Activated naive CD8-positive, alpha-beta T cell treated with anti-CD3 and anti-CD28 coated beads, Interleukin-2, amount 10 ng/mL, durations not matched to agents 7 days and 5 days (primary cell): Measurements from ENCODE around the gene MTRF1. TPM values are rescaled to one million over a fixed set of nuclear protein-coding genes. Genes with fewer than 3 reads are reported as not detected.

Experiments
- ATAC-seq: fragments of 150-1000 bp; cut with Tn5 transposase; one replicate; pipeline ENCODE4 v1.10.0; 2021; ENCODE audit warnings: low read depth, moderate library complexity
- POLR2A ChIA-PET: fragments of 350-600 bp; sonication (Branson Sonifier 250); formaldehyde crosslinking; loops from one replicate; lab custom pipeline; 2021; ENCODE audit warnings: antibody characterized with exemption; lab: Charles Lee
- DNase-seq: peaks from one replicate; pipeline ENCODE4 v3.0.0; 2021
- H3K27ac Mint-ChIP-seq: one replicate; pipeline ENCODE4 v1.8.0; 2022; ENCODE audit warnings: mild to moderate bottlenecking, mixed read lengths
- H3K27me3 Mint-ChIP-seq: one replicate; pipeline ENCODE4 v1.8.0; 2022; ENCODE audit warnings: mild to moderate bottlenecking, moderate library complexity, mixed read lengths
- H3K36me3 Mint-ChIP-seq: one replicate; pipeline ENCODE4 v1.8.0; 2021; ENCODE audit warnings: mild to moderate bottlenecking, mixed read lengths
- H3K4me1 Mint-ChIP-seq: one replicate; pipeline ENCODE4 v1.8.0; 2021; ENCODE audit warnings: mixed read lengths
- H3K4me3 Mint-ChIP-seq: one replicate; pipeline ENCODE4 v1.8.0; 2022; ENCODE audit warnings: mild to moderate bottlenecking, moderate library complexity, mixed read lengths
- H3K9me3 Mint-ChIP-seq: one replicate; pipeline ENCODE4 v1.8.0; 2021; ENCODE audit warnings: mixed read lengths
- total RNA-seq, 2 experiments: library from RNA; stranded (reverse); gene quantifications; one replicate each; pipeline ENCODE4 v1.2.3, GENCODE V29; 2021

MTRF1 gene, protein sequence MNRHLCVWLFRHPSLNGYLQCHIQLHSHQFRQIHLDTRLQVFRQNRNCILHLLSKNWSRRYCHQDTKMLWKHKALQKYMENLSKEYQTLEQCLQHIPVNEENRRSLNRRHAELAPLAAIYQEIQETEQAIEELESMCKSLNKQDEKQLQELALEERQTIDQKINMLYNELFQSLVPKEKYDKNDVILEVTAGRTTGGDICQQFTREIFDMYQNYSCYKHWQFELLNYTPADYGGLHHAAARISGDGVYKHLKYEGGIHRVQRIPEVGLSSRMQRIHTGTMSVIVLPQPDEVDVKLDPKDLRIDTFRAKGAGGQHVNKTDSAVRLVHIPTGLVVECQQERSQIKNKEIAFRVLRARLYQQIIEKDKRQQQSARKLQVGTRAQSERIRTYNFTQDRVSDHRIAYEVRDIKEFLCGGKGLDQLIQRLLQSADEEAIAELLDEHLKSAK
- 10 to 100 TPM; 23.9 to 24.3 TPM for total RNA-seq

DNA sequence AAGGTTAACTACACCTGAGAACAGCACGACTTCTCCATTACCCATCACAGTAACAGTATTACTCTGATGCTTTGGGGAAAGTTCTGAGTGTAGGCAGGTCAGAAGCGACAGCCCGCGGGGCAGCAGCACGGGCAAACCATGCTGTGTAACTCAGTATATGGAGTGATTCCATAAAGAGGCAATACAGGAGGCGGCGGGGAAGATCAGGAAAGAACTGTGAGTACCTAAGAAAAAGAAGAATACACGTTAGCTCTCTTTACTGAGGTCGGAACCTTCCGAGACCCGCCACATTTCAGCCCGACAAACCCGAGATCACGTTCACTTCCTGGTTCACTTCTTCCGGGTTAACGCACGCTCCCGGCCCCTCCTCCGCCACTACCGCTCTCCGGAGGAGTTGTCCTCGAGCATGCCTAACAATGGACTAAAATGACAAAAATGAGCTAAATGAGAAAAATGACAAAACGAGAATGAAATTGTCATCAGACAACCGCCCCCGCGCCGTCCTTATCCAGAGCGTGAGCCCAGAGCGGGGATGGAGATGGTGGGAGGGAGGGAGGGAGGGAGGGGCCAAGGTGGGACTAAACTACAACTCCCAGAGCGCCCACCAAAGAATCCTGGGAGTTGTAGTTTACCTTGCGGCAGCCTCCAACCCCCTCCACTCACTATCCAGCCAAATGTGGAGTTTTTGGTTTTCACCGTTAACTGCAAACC, at the start of gene MTRF1:
Gene MTRF1, minus strand, starts transcription at position 316 of the 711 bp plus-strand sequence. CDS start 2,669 bp downstream, outside the sequence.
- Mint-ChIP-seq H3K9me3 (peaks cover 6% of the 10 kb centered on the region), H3K27me3 (no peaks in the 10 kb centered on the region), H3K4me1 (peaks cover 11% of the 10 kb centered on the region), H3K27ac (peak within 1 kb of the TSS; percentile 99), H3K36me3 (peaks cover 21% of the 10 kb centered on the region), H3K4me3 (peak within 1 kb of the TSS; percentile 100)
- ATAC-seq, result peak; percentile 90
- POLR2A ChIA-PET, result interaction anchor here (0.6 to 2.1 kb wide), 5 partner anchors 9 to 203 kb away, joined by 3 to 6 read pairs (median 3); partner anchors contain the start of gene WBP4
- DNase-seq, result peak; percentile 81

DNA sequence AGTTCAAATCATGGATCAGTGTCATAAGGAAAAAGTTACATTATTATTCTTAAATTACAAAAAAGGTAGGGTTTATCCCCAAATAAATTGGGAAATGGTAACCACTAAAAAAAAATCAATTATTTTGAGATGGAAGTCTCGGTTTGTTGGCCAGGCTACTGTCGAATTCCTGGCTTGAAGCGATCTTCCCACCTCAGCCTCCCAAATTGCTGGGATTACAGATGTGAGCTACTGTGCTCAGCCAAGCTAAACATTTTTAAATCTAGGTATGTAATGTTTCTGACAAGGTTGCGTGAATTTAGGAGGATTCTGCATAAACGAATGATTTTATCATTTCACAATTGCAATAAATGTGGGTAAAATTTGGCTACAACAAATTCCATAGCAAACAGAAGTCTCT, 49.7 kb upstream of the MTRF1 start:
- no peak overlapping the region for H3K27ac Mint-ChIP-seq
- ATAC-seq (no peak), DNase-seq (no peak)
- H3K27me3 Mint-ChIP-seq, result no peaks in the 10 kb centered on the region
- H3K4me3 Mint-ChIP-seq, result peak overlapping the region; percentile 65
- peaks cover 32% of the 10 kb centered on the region for H3K4me1 Mint-ChIP-seq
- POLR2A ChIA-PET, result no interaction called here
- H3K9me3 Mint-ChIP-seq, result no peaks in the 10 kb centered on the region
- peaks cover 11% of the 10 kb centered on the region for H3K36me3 Mint-ChIP-seq

DNA sequence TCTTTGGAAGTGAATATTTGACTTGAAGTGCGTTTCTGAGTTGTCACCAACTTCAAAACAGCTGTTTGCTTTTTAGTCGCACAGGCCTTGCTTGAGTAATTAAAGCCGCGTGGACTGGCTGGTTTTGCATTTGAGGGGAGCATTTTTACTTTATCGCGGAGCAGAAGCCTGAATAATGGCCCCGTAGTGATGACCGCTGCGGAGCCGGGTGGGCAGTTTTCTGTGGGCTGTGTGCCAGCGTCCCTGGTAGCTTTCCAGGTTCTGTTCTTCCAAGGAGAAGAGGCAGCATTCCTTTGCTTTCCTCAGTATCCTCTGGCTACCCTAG, 48.8 kb upstream of the MTRF1 start:
- POLR2A ChIA-PET, result interaction anchor here (0.7 to 0.8 kb wide), 2 partner anchors 10 to 17 kb away, joined by 3 read pairs; no protein-coding TSS in a partner anchor
- no peaks in the 10 kb centered on the region for H3K27me3 Mint-ChIP-seq

DNA sequence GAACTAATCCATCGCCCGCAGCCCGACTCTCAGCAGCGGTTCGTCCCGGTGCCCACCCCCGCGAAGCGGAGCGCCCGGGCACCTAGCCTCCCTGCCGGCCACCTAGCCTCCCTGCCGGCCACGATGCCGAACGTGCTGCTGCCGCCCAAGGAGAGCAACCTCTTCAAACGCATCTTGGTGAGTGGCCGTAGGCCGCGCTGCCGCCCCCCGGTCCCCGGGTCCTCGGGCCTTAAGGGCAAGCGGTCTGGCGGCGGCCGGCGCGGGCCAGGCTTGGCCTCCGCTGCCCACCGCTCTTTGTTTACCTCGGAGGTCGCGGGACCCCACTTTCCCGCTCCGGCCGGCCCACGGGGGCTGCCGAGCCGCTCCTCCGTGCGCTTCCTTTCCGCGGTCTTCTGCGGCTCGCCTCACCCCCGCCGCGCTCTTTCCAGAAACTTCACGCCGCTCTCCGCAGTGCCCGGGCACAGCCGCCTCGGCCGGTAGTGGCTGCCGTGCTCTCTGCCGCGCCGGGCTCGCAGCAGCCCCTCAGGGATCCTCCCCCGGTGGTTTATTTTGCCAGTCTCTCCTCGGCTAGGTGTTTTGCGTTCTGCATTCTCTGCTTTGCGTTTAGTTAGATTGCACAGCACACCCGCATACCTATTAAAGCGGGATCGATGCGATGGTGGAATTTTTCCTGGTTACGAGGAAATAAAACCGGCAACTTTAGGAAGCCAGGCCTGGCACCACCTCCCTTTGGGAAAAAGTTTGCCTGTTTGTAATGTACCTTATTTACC, 48.2 kb upstream of the MTRF1 start:
- POLR2A ChIA-PET, result interaction anchor here (0.8 kb wide), 1 partner anchor 11 kb away, joined by 3 read pairs; no protein-coding TSS in a partner anchor
- Mint-ChIP-seq H3K4me1 (peaks cover 26% of the 10 kb centered on the region), H3K36me3 (no peaks in the 10 kb centered on the region), H3K9me3 (no peaks in the 10 kb centered on the region), H3K27ac (peak overlapping the region; percentile 92), H3K4me3 (peak overlapping the region; percentile 94), H3K27me3 (no peaks in the 10 kb centered on the region)
- DNase-seq (peak; percentile 74), ATAC-seq (peak; percentile 57)

More for the DNA sequence above, 48.8 kb upstream of the MTRF1 start:
- H3K27ac Mint-ChIP-seq, result peak overlapping the region; percentile 92
- peaks cover 4% of the 10 kb centered on the region for H3K36me3 Mint-ChIP-seq
- no peaks in the 10 kb centered on the region for H3K9me3 Mint-ChIP-seq
- H3K4me1 Mint-ChIP-seq, result peaks cover 31% of the 10 kb centered on the region
- DNase-seq, result peak; percentile 32
- peak overlapping the region; percentile 94 for H3K4me3 Mint-ChIP-seq
- ATAC-seq, result no peak

DNA sequence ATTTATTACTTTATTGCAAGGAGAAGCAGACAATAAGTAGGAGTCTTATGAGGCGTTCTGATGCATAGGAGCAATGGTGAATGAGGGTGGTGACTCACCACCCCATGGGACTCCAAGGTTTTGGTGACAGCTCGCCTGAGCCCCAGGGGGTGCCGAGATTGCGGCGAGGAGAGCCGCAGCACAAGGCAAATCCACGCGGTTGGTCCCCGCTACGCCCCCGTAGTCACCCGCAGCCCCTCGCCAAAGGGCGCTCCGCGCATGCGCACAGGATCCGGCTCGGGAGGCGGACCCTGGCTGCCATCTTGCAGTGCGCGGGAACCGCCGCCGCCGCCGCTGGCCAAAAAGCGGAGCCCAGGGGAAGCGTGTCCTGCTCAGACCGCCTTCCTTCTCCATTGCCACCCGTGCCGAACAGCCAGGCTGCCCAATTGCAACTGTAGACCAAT, 47.6 kb upstream of the MTRF1 start, which contains the start of gene NAA16:
Gene NAA16, plus strand, starts transcription at position 305 of the 443 bp plus-strand sequence. CDS start 262 bp downstream, outside the sequence.
- no peaks in the 10 kb centered on the region for H3K9me3 Mint-ChIP-seq
- H3K27ac Mint-ChIP-seq, result peak within 1 kb of the TSS; percentile 92
- DNase-seq (peak; percentile 98), ATAC-seq (peak; percentile 75)
- no peaks in the 10 kb centered on the region for H3K27me3 Mint-ChIP-seq
- peak within 1 kb of the TSS; percentile 94 for H3K4me3 Mint-ChIP-seq
- H3K4me1 Mint-ChIP-seq, result peaks cover 25% of the 10 kb centered on the region
- H3K36me3 Mint-ChIP-seq, result no peaks in the 10 kb centered on the region
- POLR2A ChIA-PET, result no interaction called here

DNA sequence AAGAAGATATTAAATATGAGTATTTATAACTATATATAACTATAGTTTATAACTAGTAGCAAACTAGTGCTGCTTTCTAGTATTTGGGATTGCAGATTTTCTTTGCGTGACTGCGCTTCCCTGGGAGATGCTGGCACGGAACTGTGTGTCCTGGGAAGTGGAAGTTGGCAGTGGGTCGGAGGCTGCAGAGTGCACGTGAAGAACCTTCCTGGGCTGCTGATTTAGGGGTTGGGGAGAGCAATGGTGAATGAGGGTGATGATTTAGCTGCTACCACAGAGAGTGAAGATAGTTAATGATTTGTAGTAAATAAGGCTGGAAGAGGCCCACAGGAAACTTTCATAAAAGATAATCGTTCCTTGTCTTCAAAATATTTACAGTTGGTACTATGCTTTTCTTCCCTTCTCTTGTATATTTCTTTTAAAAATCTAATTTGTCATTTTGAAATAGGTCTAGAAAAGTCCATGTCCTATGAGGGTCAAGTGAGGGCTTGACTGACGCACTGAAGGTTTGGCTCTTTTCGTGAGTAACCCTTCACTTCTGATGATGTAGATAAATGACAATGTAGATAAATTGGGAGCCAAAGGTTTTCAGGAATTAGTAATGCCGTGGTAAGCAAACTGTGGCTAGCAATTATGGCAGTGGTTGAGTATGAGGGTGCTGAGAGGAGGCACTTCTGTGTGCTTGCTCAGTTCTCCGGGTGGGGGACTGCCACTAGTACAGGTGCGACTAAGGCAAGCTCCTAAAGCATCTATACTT, 44.7 kb upstream of the MTRF1 start:
- Mint-ChIP-seq H3K4me3 (no peak overlapping the region), H3K4me1 (peaks cover 3% of the 10 kb centered on the region), H3K27ac (no peak overlapping the region), H3K36me3 (no peaks in the 10 kb centered on the region), H3K9me3 (no peaks in the 10 kb centered on the region), H3K27me3 (no peaks in the 10 kb centered on the region)
- POLR2A ChIA-PET, result no interaction called here
- DNase-seq (no peak), ATAC-seq (no peak)

DNA sequence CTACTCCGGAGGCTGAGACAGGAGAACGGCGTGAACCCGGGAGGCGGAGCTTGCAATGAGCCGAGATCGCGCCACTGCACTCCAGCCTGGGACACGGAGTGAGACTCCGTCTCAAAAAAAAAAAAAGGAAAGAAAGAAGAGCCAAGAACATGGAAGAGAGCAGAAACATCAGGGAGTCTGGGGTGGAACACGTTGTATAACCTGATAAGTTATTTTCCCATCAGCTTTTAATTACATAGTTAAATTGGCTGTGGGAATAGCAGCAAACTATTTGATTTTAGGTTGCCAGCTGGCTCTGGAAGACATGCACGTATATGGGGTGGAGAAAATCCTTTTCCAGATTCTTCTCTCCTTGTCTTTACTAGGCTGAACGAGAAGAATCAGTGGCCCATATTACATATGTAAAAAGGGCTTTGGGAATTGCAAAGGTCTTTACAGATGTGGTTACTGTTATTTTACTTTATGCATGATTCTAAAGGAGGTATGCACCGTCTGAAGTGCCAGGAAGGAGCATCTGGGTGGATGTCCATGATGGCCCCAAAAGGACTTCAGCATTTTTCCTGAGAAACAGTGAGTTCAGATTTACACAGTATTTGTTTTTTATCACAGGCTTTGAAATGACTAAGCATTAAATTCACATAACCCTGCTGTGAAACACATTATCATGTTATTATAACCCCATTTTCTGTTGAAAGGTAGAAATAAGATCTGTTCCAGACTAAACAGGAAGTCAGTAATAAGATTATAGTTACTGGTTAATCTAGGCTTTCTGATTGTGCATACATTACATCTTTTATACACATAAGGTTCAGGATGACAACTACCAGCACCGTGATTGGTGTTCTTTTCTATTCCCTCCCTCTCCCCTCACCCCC, 43.1 kb upstream of the MTRF1 start:
- ATAC-seq (no peak), DNase-seq (no peak)
- POLR2A ChIA-PET, result interaction anchor here (0.6 kb wide), 1 partner anchor 51 kb away, joined by 3 read pairs; no protein-coding TSS in a partner anchor
- Mint-ChIP-seq H3K27ac (no peak overlapping the region), H3K9me3 (no peaks in the 10 kb centered on the region), H3K4me1 (peaks cover 2% of the 10 kb centered on the region), H3K27me3 (no peaks in the 10 kb centered on the region), H3K36me3 (no peaks in the 10 kb centered on the region), H3K4me3 (no peak overlapping the region)

DNA sequence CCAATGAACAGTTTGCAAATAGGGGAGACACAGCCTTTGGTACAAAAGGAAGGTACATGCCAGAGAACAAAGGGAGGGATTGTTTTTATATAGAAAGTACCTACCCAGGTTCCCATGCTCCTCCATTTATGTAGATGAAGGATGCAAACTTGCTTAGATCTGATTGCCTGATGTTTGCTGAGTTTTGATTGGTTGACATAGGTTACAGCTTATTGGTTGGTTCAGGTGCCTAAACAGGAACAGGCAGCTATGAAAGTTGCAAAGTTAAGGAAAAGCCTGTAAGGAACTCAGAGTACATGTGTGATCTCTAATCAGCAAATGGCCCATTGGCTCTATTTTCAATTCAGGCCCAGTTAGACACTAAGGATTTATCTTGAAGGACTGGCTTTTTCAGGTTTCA, 41.2 kb upstream of the MTRF1 start:
- Mint-ChIP-seq H3K36me3 (no peaks in the 10 kb centered on the region), H3K27ac (no peak overlapping the region), H3K9me3 (no peaks in the 10 kb centered on the region), H3K4me1 (peaks cover 5% of the 10 kb centered on the region), H3K27me3 (no peaks in the 10 kb centered on the region), H3K4me3 (no peak overlapping the region)
- DNase-seq (no peak), ATAC-seq (no peak)
- POLR2A ChIA-PET, result no interaction called here

DNA sequence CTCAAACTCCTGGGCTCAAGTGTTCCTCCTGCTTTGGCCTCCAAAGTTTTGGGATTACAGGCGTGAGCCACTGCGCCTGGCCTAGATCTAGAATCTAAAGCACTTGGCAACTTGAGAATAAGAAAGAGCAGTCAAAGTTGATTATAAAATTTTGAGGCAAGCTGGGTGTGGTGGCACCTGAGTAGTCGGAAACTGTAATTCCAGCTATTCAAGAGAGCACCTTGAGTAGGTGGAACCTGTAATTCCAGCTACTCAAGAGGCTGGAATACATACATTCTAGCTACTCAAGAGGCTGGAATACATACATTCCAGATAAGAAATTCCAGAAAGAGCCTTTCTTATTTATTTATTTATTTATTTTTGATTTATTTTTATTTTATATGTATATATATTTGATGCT, 39.4 kb upstream of the MTRF1 start:
- ATAC-seq (no peak), DNase-seq (no peak)
- H3K27me3 Mint-ChIP-seq, result no peaks in the 10 kb centered on the region
- no peak overlapping the region for H3K27ac Mint-ChIP-seq
- peaks cover 1% of the 10 kb centered on the region for H3K9me3 Mint-ChIP-seq
- peaks cover 6% of the 10 kb centered on the region for H3K4me1 Mint-ChIP-seq
- POLR2A ChIA-PET, result no interaction called here
- no peak overlapping the region for H3K4me3 Mint-ChIP-seq
- no peaks in the 10 kb centered on the region for H3K36me3 Mint-ChIP-seq

DNA sequence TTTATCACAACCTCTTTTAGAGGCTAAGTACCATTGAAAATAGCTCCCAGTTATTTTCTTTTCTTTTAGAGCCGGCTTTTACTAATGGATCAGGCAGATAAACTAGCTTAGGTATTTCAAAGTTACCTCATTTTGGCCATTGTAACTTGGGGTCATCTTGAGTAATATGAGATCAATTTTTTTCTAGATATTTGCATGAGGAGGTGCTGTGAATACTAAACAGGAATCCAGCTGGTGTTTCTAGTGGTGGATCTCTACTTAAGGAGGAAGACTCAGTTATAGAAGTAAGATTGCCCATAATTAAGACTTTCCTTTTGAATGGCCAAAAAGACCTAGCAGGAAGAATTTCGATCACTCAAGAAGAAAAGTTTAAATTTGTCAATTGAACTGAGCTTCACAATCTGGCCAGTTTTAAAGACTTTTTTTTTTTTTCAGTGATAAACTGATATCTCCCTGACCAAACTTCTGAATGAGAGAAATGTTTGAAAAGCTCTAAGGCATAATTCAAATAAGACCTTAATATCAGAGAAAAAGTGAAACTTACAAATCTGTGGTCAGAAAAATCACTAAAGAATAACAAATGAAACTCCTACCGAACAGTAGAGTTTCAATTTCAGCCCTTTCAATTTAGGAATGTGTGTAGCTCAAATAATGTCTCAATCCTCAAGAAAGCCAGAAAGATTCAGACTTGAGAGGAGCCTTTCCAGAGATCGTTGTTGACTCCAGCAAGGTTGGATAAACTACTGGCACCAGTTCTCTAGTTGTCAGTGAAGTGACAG, 36.1 kb upstream of the MTRF1 start:
- peaks cover 5% of the 10 kb centered on the region for H3K4me1 Mint-ChIP-seq
- POLR2A ChIA-PET, result interaction anchor here (0.7 to 1.6 kb wide), 2 partner anchors 36 to 43 kb away, joined by 3 read pairs; partner anchors contain the start of gene MTRF1
- no peak overlapping the region for H3K27ac Mint-ChIP-seq
- H3K9me3 Mint-ChIP-seq, result peaks cover 1% of the 10 kb centered on the region
- no peaks in the 10 kb centered on the region for H3K27me3 Mint-ChIP-seq
- ATAC-seq (no peak), DNase-seq (no peak)
- H3K4me3 Mint-ChIP-seq, result no peak overlapping the region
- peaks cover 2% of the 10 kb centered on the region for H3K36me3 Mint-ChIP-seq
